Superior temporal gyrus (tissue), 1 donor: Measurements from ENCODE around the gene GPR158.
"Not testable (repeated sequence)": the region's sequence is repeated elsewhere in the genome, so short reads cannot be mapped to it uniquely, and the experiment has no call there.

Experiments used
- DNase-seq: peaks from one replicate; pipeline ENCODE4 v3.0.0-alpha.2; 2016; ENCODE audit errors: extremely low spot score

GPR158 gene

GRCh38 chr10:25174461-25175230, at the start of gene GPR158:
Gene GPR158, plus strand, starts transcription at chr10:25175001. Its CDS starts 420 bp downstream, at chr10:25175421.
- peak; percentile 93 for DNase-seq

GRCh38 chr10:25125201-25125611, 49.6 kb upstream of the GPR158 start:
- peak; percentile 45 for DNase-seq

GRCh38 chr10:25129592-25129991, 45.2 kb upstream of the GPR158 start:
- DNase-seq, result no peak

GRCh38 chr10:25130906-25131305, 43.9 kb upstream of the GPR158 start:
- no peak for DNase-seq

- DNase-seq, result no peak
Measured at GRCh38 chr10:25142116-25142864, 32.5 kb upstream of the GPR158 start.

- no peak for DNase-seq
Measured at GRCh38 chr10:25157650-25158049, 17.2 kb upstream of the GPR158 start.

- no peak for DNase-seq
Measured at GRCh38 chr10:25159591-25159990, 15.2 kb upstream of the GPR158 start.

- DNase-seq, result no peak
Measured at GRCh38 chr10:25162391-25162790, 12.4 kb upstream of the GPR158 start.

- DNase-seq, result not testable (repeated sequence)
Measured at GRCh38 chr10:25163464-25163863, 11.3 kb upstream of the GPR158 start.

GRCh38 chr10:25169740-25170139, 5.1 kb upstream of the GPR158 start:
- no peak for DNase-seq

GRCh38 chr10:25170627-25171026, 4.2 kb upstream of the GPR158 start:
- no peak for DNase-seq

GRCh38 chr10:25175527-25176420, 973 bp downstream of the GPR158 start:
- DNase-seq, result no peak

- no peak for DNase-seq
Measured at GRCh38 chr10:25176421-25176968, 1.7 kb downstream of the GPR158 start.

GRCh38 chr10:25177093-25177753, 2.4 kb downstream of the GPR158 start:
- no peak for DNase-seq

- DNase-seq, result no peak
Measured at GRCh38 chr10:25177754-25178135, 2.9 kb downstream of the GPR158 start.

- no peak for DNase-seq
Measured at GRCh38 chr10:25178411-25178810, 3.6 kb downstream of the GPR158 start.

- peak; percentile 43 for DNase-seq
Measured at GRCh38 chr10:25180801-25181200, 6.0 kb downstream of the GPR158 start.

GRCh38 chr10:25182636-25183035, 7.8 kb downstream of the GPR158 start:
- DNase-seq, result no peak

- no peak for DNase-seq
Measured at GRCh38 chr10:25191162-25191895, 16.5 kb downstream of the GPR158 start.

- DNase-seq, result no peak
Measured at GRCh38 chr10:25198151-25198550, 23.4 kb downstream of the GPR158 start.
